ENCODE data around the gene PDZD2. TPM values are rescaled to one million over a fixed set of nuclear protein-coding genes. Genes with fewer than 3 reads are reported as not detected.

PDZD2 gene
- total RNA-seq, 2 experiments from 2014 or later: not detected

- DNase-seq (no peak), ATAC-seq (no peak)
- Mint-ChIP-seq H3K4me1 (ENCODE audit: low read depth) (no peaks in the 10 kb centered on the region), H3K36me3 (ENCODE audit: low read depth) (no peaks in the 10 kb centered on the region), H3K9me3 (ENCODE audit: insufficient read depth) (no peaks in the 10 kb centered on the region), H3K27ac (no peak overlapping the region), H3K27me3 (ENCODE audit: low read depth) (no peaks in the 10 kb centered on the region), H3K4me3 (no peak overlapping the region)
- POLR2A ChIA-PET: no interaction called here
- CTCF ChIA-PET: no interaction called here
Observed at GRCh38 chr5:31990081-31990650, 351.2 kb downstream of the PDZD2 start.

GRCh38 chr5:31990701-31991110 lies 351.8 kb downstream of the PDZD2 start:
- H3K27ac Mint-ChIP-seq: no peak overlapping the region
- peaks cover 2% of the 10 kb centered on the region for H3K4me1 Mint-ChIP-seq (ENCODE audit: low read depth)
- H3K36me3 Mint-ChIP-seq (ENCODE audit: low read depth): no peaks in the 10 kb centered on the region
- no peak overlapping the region for H3K4me3 Mint-ChIP-seq
- no peaks in the 10 kb centered on the region for H3K9me3 Mint-ChIP-seq (ENCODE audit: insufficient read depth)
- DNase-seq: no peak
- no peak for ATAC-seq
- POLR2A ChIA-PET: no interaction called here
- no peaks in the 10 kb centered on the region for H3K27me3 Mint-ChIP-seq (ENCODE audit: low read depth)
- CTCF ChIA-PET: no interaction called here

GRCh38 chr5:31992377-31992776 lies 353.4 kb downstream of the PDZD2 start:
- Mint-ChIP-seq H3K9me3 (ENCODE audit: insufficient read depth) (no peaks in the 10 kb centered on the region), H3K4me3 (no peak overlapping the region), H3K4me1 (ENCODE audit: low read depth) (peaks cover 6% of the 10 kb centered on the region), H3K36me3 (ENCODE audit: low read depth) (no peaks in the 10 kb centered on the region), H3K27ac (no peak overlapping the region), H3K27me3 (ENCODE audit: low read depth) (no peaks in the 10 kb centered on the region)
- DNase-seq: no peak
- no peak for ATAC-seq
- CTCF ChIA-PET: no interaction called here
- POLR2A ChIA-PET: no interaction called here

GRCh38 chr5:31993165-31993961 lies 354.4 kb downstream of the PDZD2 start:
- no peak overlapping the region for H3K27ac Mint-ChIP-seq
- H3K27me3 Mint-ChIP-seq (ENCODE audit: low read depth): no peaks in the 10 kb centered on the region

GRCh38 chr5:31995006-31995405 lies 356.1 kb downstream of the PDZD2 start:
- Mint-ChIP-seq H3K4me1 (ENCODE audit: low read depth) (peaks cover 6% of the 10 kb centered on the region), H3K27ac (no peak overlapping the region), H3K36me3 (ENCODE audit: low read depth) (no peaks in the 10 kb centered on the region), H3K4me3 (no peak overlapping the region), H3K27me3 (ENCODE audit: low read depth) (no peaks in the 10 kb centered on the region), H3K9me3 (ENCODE audit: insufficient read depth) (no peaks in the 10 kb centered on the region)
- DNase-seq (no peak), ATAC-seq (no peak)
- ChIA-PET CTCF (no interaction called here), POLR2A (no interaction called here)

More at GRCh38 chr5:31993165-31993961, 354.4 kb downstream of the PDZD2 start:
- DNase-seq (no peak), ATAC-seq (no peak)
- no peak overlapping the region for H3K4me3 Mint-ChIP-seq
- no peaks in the 10 kb centered on the region for H3K36me3 Mint-ChIP-seq (ENCODE audit: low read depth)
- peaks cover 6% of the 10 kb centered on the region for H3K4me1 Mint-ChIP-seq (ENCODE audit: low read depth)
- no peaks in the 10 kb centered on the region for H3K9me3 Mint-ChIP-seq (ENCODE audit: insufficient read depth)
- ChIA-PET POLR2A (no interaction called here), CTCF (no interaction called here)

GRCh38 chr5:31995714-31996113 lies 356.8 kb downstream of the PDZD2 start:
- no peaks in the 10 kb centered on the region for H3K9me3 Mint-ChIP-seq (ENCODE audit: insufficient read depth)
- CTCF ChIA-PET: no interaction called here
- no peaks in the 10 kb centered on the region for H3K27me3 Mint-ChIP-seq (ENCODE audit: low read depth)

GRCh38 chr5:31996909-31997308 lies 358.0 kb downstream of the PDZD2 start:
- CTCF ChIA-PET: no interaction called here
- POLR2A ChIA-PET: no interaction called here
- H3K27me3 Mint-ChIP-seq (ENCODE audit: low read depth): no peaks in the 10 kb centered on the region
- ATAC-seq: no peak
- peaks cover 6% of the 10 kb centered on the region for H3K4me1 Mint-ChIP-seq (ENCODE audit: low read depth)
- H3K27ac Mint-ChIP-seq: no peak overlapping the region
- H3K9me3 Mint-ChIP-seq (ENCODE audit: insufficient read depth): no peaks in the 10 kb centered on the region
- DNase-seq: no peak
- H3K4me3 Mint-ChIP-seq: no peak overlapping the region
- H3K36me3 Mint-ChIP-seq (ENCODE audit: low read depth): no peaks in the 10 kb centered on the region

More at GRCh38 chr5:31995714-31996113, 356.8 kb downstream of the PDZD2 start:
- peaks cover 6% of the 10 kb centered on the region for H3K4me1 Mint-ChIP-seq (ENCODE audit: low read depth)
- H3K27ac Mint-ChIP-seq: no peak overlapping the region
- DNase-seq: no peak
- POLR2A ChIA-PET: no interaction called here
- ATAC-seq: no peak
- no peak overlapping the region for H3K4me3 Mint-ChIP-seq
- H3K36me3 Mint-ChIP-seq (ENCODE audit: low read depth): no peaks in the 10 kb centered on the region

GRCh38 chr5:31999470-31999869 lies 360.5 kb downstream of the PDZD2 start:
- H3K27me3 Mint-ChIP-seq (ENCODE audit: low read depth): no peaks in the 10 kb centered on the region
- CTCF ChIA-PET: no interaction called here
- H3K9me3 Mint-ChIP-seq (ENCODE audit: insufficient read depth): no peaks in the 10 kb centered on the region
- no peak overlapping the region for H3K27ac Mint-ChIP-seq
- POLR2A ChIA-PET: no interaction called here
- ATAC-seq (no peak), DNase-seq (no peak)
- no peaks in the 10 kb centered on the region for H3K36me3 Mint-ChIP-seq (ENCODE audit: low read depth)
- H3K4me3 Mint-ChIP-seq: no peak overlapping the region
- H3K4me1 Mint-ChIP-seq (ENCODE audit: low read depth): peaks cover 6% of the 10 kb centered on the region

- peaks cover 4% of the 10 kb centered on the region for H3K4me1 Mint-ChIP-seq (ENCODE audit: low read depth)
- H3K36me3 Mint-ChIP-seq (ENCODE audit: low read depth): no peaks in the 10 kb centered on the region
- H3K27me3 Mint-ChIP-seq (ENCODE audit: low read depth): no peaks in the 10 kb centered on the region
- H3K27ac Mint-ChIP-seq: no peak overlapping the region
- ChIA-PET CTCF (no interaction called here), POLR2A (no interaction called here)
- H3K4me3 Mint-ChIP-seq: no peak overlapping the region
- no peaks in the 10 kb centered on the region for H3K9me3 Mint-ChIP-seq (ENCODE audit: insufficient read depth)
- DNase-seq: no peak
- no peak for ATAC-seq
Observed at GRCh38 chr5:32000731-32001130, 361.8 kb downstream of the PDZD2 start.

- Mint-ChIP-seq H3K4me3 (no peak overlapping the region), H3K9me3 (ENCODE audit: insufficient read depth) (no peaks in the 10 kb centered on the region), H3K4me1 (ENCODE audit: low read depth) (no peaks in the 10 kb centered on the region), H3K36me3 (ENCODE audit: low read depth) (no peaks in the 10 kb centered on the region), H3K27ac (no peak overlapping the region), H3K27me3 (ENCODE audit: low read depth) (no peaks in the 10 kb centered on the region)
- ChIA-PET CTCF (no interaction called here), POLR2A (no interaction called here)
- DNase-seq (no peak), ATAC-seq (no peak)
Observed at GRCh38 chr5:32001284-32001683, 362.4 kb downstream of the PDZD2 start.

- no peaks in the 10 kb centered on the region for H3K4me1 Mint-ChIP-seq (ENCODE audit: low read depth)
- H3K36me3 Mint-ChIP-seq (ENCODE audit: low read depth): no peaks in the 10 kb centered on the region
- no peaks in the 10 kb centered on the region for H3K27me3 Mint-ChIP-seq (ENCODE audit: low read depth)
- POLR2A ChIA-PET: no interaction called here
- no peaks in the 10 kb centered on the region for H3K9me3 Mint-ChIP-seq (ENCODE audit: insufficient read depth)
- ATAC-seq: peak; percentile 15
- H3K27ac Mint-ChIP-seq: no peak overlapping the region
- no peak for DNase-seq
- CTCF ChIA-PET: no interaction called here
- no peak overlapping the region for H3K4me3 Mint-ChIP-seq
Observed at GRCh38 chr5:32001707-32002106, 362.8 kb downstream of the PDZD2 start.

GRCh38 chr5:32002755-32003154 lies 363.8 kb downstream of the PDZD2 start:
- Mint-ChIP-seq H3K9me3 (ENCODE audit: insufficient read depth) (no peaks in the 10 kb centered on the region), H3K4me1 (ENCODE audit: low read depth) (no peaks in the 10 kb centered on the region), H3K27ac (no peak overlapping the region), H3K36me3 (ENCODE audit: low read depth) (no peaks in the 10 kb centered on the region), H3K4me3 (no peak overlapping the region), H3K27me3 (ENCODE audit: low read depth) (no peaks in the 10 kb centered on the region)
- DNase-seq (no peak), ATAC-seq (no peak)
- ChIA-PET POLR2A (no interaction called here), CTCF (no interaction called here)

- POLR2A ChIA-PET: no interaction called here
- CTCF ChIA-PET: interaction anchor here (1.1 kb wide), 1 partner anchor 82 kb away, joined by 3 read pairs; no protein-coding TSS in a partner anchor
- Mint-ChIP-seq H3K27ac (no peak overlapping the region), H3K9me3 (ENCODE audit: insufficient read depth) (no peaks in the 10 kb centered on the region), H3K4me3 (no peak overlapping the region), H3K4me1 (ENCODE audit: low read depth) (no peaks in the 10 kb centered on the region), H3K27me3 (ENCODE audit: low read depth) (no peaks in the 10 kb centered on the region), H3K36me3 (ENCODE audit: low read depth) (no peaks in the 10 kb centered on the region)
- DNase-seq (no peak), ATAC-seq (no peak)
Observed at GRCh38 chr5:32003981-32004380, 365.1 kb downstream of the PDZD2 start.

Measured in activated CD8-positive, alpha-beta T cell treated with anti-CD3 and anti-CD28 coated beads, Interleukin-2, amount 10 ng/mL, durations not matched to agents 7 days and 5 days (primary cell).